Measurements from ENCODE around the gene EXOC3L4. TPM values are rescaled to one million over a fixed set of nuclear protein-coding genes. Genes with fewer than 3 reads are reported as not detected.

EXOC3L4 gene
- total RNA-seq, 2 donors from 2014 or later, result 0.37 TPM; not detected in 1

GRCh38 chr14:103156651-103157378, 62.3 kb downstream of the EXOC3L4 start:
- Histone ChIP-seq H3K9me3 (no peaks in the 10 kb centered on the region), H3K36me3 (no peaks in the 10 kb centered on the region), H3K27me3 (no peaks in the 10 kb centered on the region), H3K4me1 (peaks cover 0 to 9% of the 10 kb centered on the region in 2 donors), H3K27ac (no peak overlapping the region), H3K4me3 (no peak overlapping the region)
- no peak for DNase-seq (ENCODE audit: low spot score)
- TF ChIP-seq CTCF (IDR thresholded peaks at IDR 0.05), result no peak

- Histone ChIP-seq H3K27me3 (no peaks in the 10 kb centered on the region), H3K4me1 (peaks cover 0 to 9% of the 10 kb centered on the region in 2 donors), H3K36me3 (no peaks in the 10 kb centered on the region), H3K9me3 (no peaks in the 10 kb centered on the region), H3K4me3 (no peak overlapping the region), H3K27ac (no peak overlapping the region)
- TF ChIP-seq CTCF (IDR thresholded peaks at IDR 0.05), result no peak
- DNase-seq (ENCODE audit: low spot score), result no peak
Observed at GRCh38 chr14:103157969-103158368, 63.4 kb downstream of the EXOC3L4 start.

GRCh38 chr14:103158688-103159087, 64.2 kb downstream of the EXOC3L4 start:
- no peak overlapping the region for H3K4me3 ChIP-seq
- TF ChIP-seq CTCF (IDR thresholded peaks at IDR 0.05), result no peak
- no peaks in the 10 kb centered on the region for H3K36me3 ChIP-seq
- H3K9me3 ChIP-seq, result no peaks in the 10 kb centered on the region
- H3K27ac ChIP-seq, result no peak overlapping the region
- H3K4me1 ChIP-seq, result peaks cover 0 to 9% of the 10 kb centered on the region in 2 donors
- no peaks in the 10 kb centered on the region for H3K27me3 ChIP-seq
- DNase-seq (ENCODE audit: low spot score), result no peak

Other genes starting within 250 kb of the EXOC3L4 start
- gene AMN, start 172.1 kb upstream of the EXOC3L4 start, total RNA-seq, result under 1 TPM in 1 of 2 donors, not detected in 1; 0.71 TPM
- 10 to 100 TPM; 68.0 to 83.4 TPM for gene CDC42BPB, start 37.2 kb upstream of the EXOC3L4 start, total RNA-seq
- not detected for gene LBHD2, start 10.5 kb upstream of the EXOC3L4 start, total RNA-seq
- 10 to 100 TPM; 24.5 to 32.2 TPM for gene TNFAIP2, start 28.7 kb downstream of the EXOC3L4 start, total RNA-seq
- 100 to 1,000 TPM; 175 to 205 TPM for gene EIF5, start 239.5 kb downstream of the EXOC3L4 start, total RNA-seq